RWPE2 (cell line): Measurements from ENCODE around the gene RBM12.

Source experiments
- ATAC-seq: fragments of 200-7000 bp; cut with Tn5 transposase; 3 replicates; pipeline ENCODE4 v1.9.1; 2021; ENCODE audit warnings: low read depth
- DNase-seq: peaks from one replicate; pipeline ENCODE4 v3.0.0-alpha.2; 2020; ENCODE audit warnings: low spot score
- H3K27ac ChIP-seq: fragments of 450-650 bp; 2 replicates; pipeline ENCODE4 v1.5.1; 2017; ENCODE audit warnings: mild to moderate bottlenecking; ENCODE audit not compliant: poor library complexity, severe bottlenecking
- H3K27me3 ChIP-seq: fragments of 250-450 bp; sonication (Bioruptor Pico); 2 replicates; pipeline ENCODE4 v1.5.1; 2021; ENCODE audit warnings: mild to moderate bottlenecking, moderate library complexity; ENCODE audit not compliant: insufficient read depth, poor library complexity, severe bottlenecking
- H3K36me3 ChIP-seq: fragments of 250-450 bp; sonication (Bioruptor Pico); 2 replicates; pipeline ENCODE4 v1.5.1; 2020; ENCODE audit warnings: low read depth, mild to moderate bottlenecking, moderate library complexity
- H3K4me1 ChIP-seq: fragments of 250-450 bp; sonication (Bioruptor Pico); 2 replicates; pipeline ENCODE4 v1.5.1; 2021; ENCODE audit warnings: mild to moderate bottlenecking, moderate library complexity; ENCODE audit not compliant: insufficient read depth, poor library complexity, severe bottlenecking
- H3K4me3 ChIP-seq: fragments of 250-450 bp; sonication (Bioruptor Pico); 2 replicates; pipeline ENCODE4 v1.5.1; 2021; ENCODE audit warnings: mild to moderate bottlenecking, moderate library complexity; ENCODE audit not compliant: severe bottlenecking
- H3K9me3 ChIP-seq: fragments of 250-450 bp; sonication (Bioruptor Pico); 2 replicates; pipeline ENCODE4 v1.5.1; 2021; ENCODE audit warnings: mild to moderate bottlenecking, moderate library complexity; ENCODE audit not compliant: severe bottlenecking
- CTCF ChIP-seq: fragments of 450-650 bp; IDR thresholded peaks from one replicate; pipeline ENCODE4 v1.5.1; 2017; ENCODE audit warnings: mild to moderate bottlenecking, moderate library complexity; ENCODE audit not compliant: poor library complexity, severe bottlenecking

Gene RBM12

GRCh38 chr20:35653430-35653734, 11.3 kb downstream of the RBM12 start:
- TF ChIP-seq CTCF, result no peak
- ATAC-seq, result no peak
- H3K27me3 ChIP-seq, result no peaks in the 10 kb centered on the region
- H3K27ac ChIP-seq, result no peak overlapping the region
- H3K9me3 ChIP-seq, result no peaks in the 10 kb centered on the region
- H3K4me3 ChIP-seq, result no peak overlapping the region
- DNase-seq, result no peak
- no peaks in the 10 kb centered on the region for H3K4me1 ChIP-seq
- H3K36me3 ChIP-seq, result peaks cover 100% of the 10 kb centered on the region

GRCh38 chr20:35652641-35653429, 11.9 kb downstream of the RBM12 start:
- no peak overlapping the region for H3K27ac ChIP-seq
- no peak for TF ChIP-seq CTCF
- ATAC-seq (no peak), DNase-seq (no peak)
- no peak overlapping the region for H3K4me3 ChIP-seq
- peaks cover 100% of the 10 kb centered on the region for H3K36me3 ChIP-seq
- H3K9me3 ChIP-seq, result no peaks in the 10 kb centered on the region
- H3K27me3 ChIP-seq, result no peaks in the 10 kb centered on the region
- no peaks in the 10 kb centered on the region for H3K4me1 ChIP-seq

GRCh38 chr20:35651958-35652357, 12.7 kb downstream of the RBM12 start:
- H3K4me1 ChIP-seq, result no peaks in the 10 kb centered on the region
- no peak overlapping the region for H3K4me3 ChIP-seq
- H3K27ac ChIP-seq, result no peak overlapping the region
- DNase-seq, result no peak
- no peak for TF ChIP-seq CTCF
- no peaks in the 10 kb centered on the region for H3K9me3 ChIP-seq
- peaks cover 91% of the 10 kb centered on the region for H3K36me3 ChIP-seq
- no peak for ATAC-seq
- no peaks in the 10 kb centered on the region for H3K27me3 ChIP-seq

- H3K4me3 ChIP-seq, result no peak overlapping the region
- peaks cover under 1% of the 10 kb centered on the region for H3K4me1 ChIP-seq
- no peak for ATAC-seq
- no peaks in the 10 kb centered on the region for H3K9me3 ChIP-seq
- no peak overlapping the region for H3K27ac ChIP-seq
- H3K27me3 ChIP-seq, result no peaks in the 10 kb centered on the region
- DNase-seq, result no peak
- peaks cover 81% of the 10 kb centered on the region for H3K36me3 ChIP-seq
- no peak for TF ChIP-seq CTCF
These were observed 14.1 kb downstream of the RBM12 start for GRCh38 chr20:35650632-35651031.

- ATAC-seq, result no peak
- TF ChIP-seq CTCF, result no peak
These were observed 15.9 kb downstream of the RBM12 start for GRCh38 chr20:35648836-35649235.

More at GRCh38 chr20:35648836-35649235, 15.9 kb downstream of the RBM12 start:
- H3K4me3 ChIP-seq, result no peak overlapping the region
- H3K9me3 ChIP-seq, result no peaks in the 10 kb centered on the region
- H3K4me1 ChIP-seq, result peaks cover 5% of the 10 kb centered on the region
- DNase-seq, result no peak
- H3K27ac ChIP-seq, result no peak overlapping the region
- no peaks in the 10 kb centered on the region for H3K27me3 ChIP-seq
- peaks cover 81% of the 10 kb centered on the region for H3K36me3 ChIP-seq
